ENCODE measurements around the gene BRSK1. TPM values are rescaled to one million over a fixed set of nuclear protein-coding genes. Genes with fewer than 3 reads are reported as not detected.

The BRSK1 gene
- polyA plus RNA-seq, 3 donors = not detected

- H4K20me1 ChIP-seq (ENCODE audit: insufficient read depth, low read length) = no peaks in the 10 kb centered on the region
- peaks cover 0 to 2% (median 0%) of the 10 kb centered on the region in 7 donors for H3K9me3 Mint-ChIP-seq
- peak overlapping the region; percentile 12 for H3K4me2 ChIP-seq (replicated peaks; ENCODE audit: extremely low read depth, low read length, poor library complexity, severe bottlenecking)
- TF ChIP-seq, protein P1, sequence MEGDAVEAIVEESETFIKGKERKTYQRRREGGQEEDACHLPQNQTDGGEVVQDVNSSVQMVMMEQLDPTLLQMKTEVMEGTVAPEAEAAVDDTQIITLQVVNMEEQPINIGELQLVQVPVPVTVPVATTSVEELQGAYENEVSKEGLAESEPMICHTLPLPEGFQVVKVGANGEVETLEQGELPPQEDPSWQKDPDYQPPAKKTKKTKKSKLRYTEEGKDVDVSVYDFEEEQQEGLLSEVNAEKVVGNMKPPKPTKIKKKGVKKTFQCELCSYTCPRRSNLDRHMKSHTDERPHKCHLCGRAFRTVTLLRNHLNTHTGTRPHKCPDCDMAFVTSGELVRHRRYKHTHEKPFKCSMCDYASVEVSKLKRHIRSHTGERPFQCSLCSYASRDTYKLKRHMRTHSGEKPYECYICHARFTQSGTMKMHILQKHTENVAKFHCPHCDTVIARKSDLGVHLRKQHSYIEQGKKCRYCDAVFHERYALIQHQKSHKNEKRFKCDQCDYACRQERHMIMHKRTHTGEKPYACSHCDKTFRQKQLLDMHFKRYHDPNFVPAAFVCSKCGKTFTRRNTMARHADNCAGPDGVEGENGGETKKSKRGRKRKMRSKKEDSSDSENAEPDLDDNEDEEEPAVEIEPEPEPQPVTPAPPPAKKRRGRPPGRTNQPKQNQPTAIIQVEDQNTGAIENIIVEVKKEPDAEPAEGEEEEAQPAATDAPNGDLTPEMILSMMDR (IDR thresholded peaks at IDR 0.05) = no peak
- DNase-seq = peak; percentile 22 to 52 (median 47)
- peaks cover 0 to 7% (median 0%) of the 10 kb centered on the region in 3 donors for H3K27me3 Mint-ChIP-seq (ENCODE audit: low read depth in 3 of 3)
- H3K36me3 Mint-ChIP-seq = peaks cover 33 to 40% of the 10 kb centered on the region in 2 donors
- peaks cover 4% of the 10 kb centered on the region for H3K79me2 ChIP-seq (ENCODE audit: insufficient read depth, low read length)
- H3K4me1 Mint-ChIP-seq = peaks cover 37% of the 10 kb centered on the region
- intact Hi-C loops (cut with micrococcal nuclease) = no loop called here
- peak overlapping the region; percentile 59 to 69 for H3K27ac ChIP-seq (ENCODE audit: low read depth in 1 of 2, low read length in 2 of 2)
- 64% methylated on average over 10 of the region's 15 CpGs for WGBS (ENCODE audit: insufficient coverage)
- H3K4me3 Mint-ChIP-seq = peak overlapping the region in 1 of 2 donors; percentile 1
- H3K9me3 ChIP-seq (replicated peaks in 1 of 2; ENCODE audit: control insufficient read depth in 1 of 2, insufficient read depth in 1 of 2, low read length in 2 of 2) = no peaks in the 10 kb centered on the region
- H3K27me3 ChIP-seq (ENCODE audit: control insufficient read depth in 2 of 2, insufficient read depth in 2 of 2, low read length in 2 of 2) = no peaks in the 10 kb centered on the region
- peak overlapping the region in 1 of 3 experiments; percentile 19 for H3K4me3 ChIP-seq (replicated peaks in 1 of 3; ENCODE audit: low read depth in 2 of 3, low read length in 3 of 3)
- peak overlapping the region; percentile 67 to 90 (median 86) for H3K27ac Mint-ChIP-seq
- H3K4me1 ChIP-seq (ENCODE audit: control insufficient read depth in 1 of 2, insufficient read depth in 2 of 2, low read length in 2 of 2) = peaks cover 30 to 39% of the 10 kb centered on the region in 2 donors
- no peak overlapping the region for H2AFZ ChIP-seq (ENCODE audit: insufficient read depth, low read depth, low read length, poor library complexity, severe bottlenecking)
- H3K9ac ChIP-seq (ENCODE audit: insufficient read depth, low read length, poor library complexity, severe bottlenecking) = no peak overlapping the region
- H3K36me3 ChIP-seq (replicated peaks in 1 of 2; ENCODE audit: control insufficient read depth in 1 of 2, insufficient read depth in 2 of 2, low read length in 2 of 2) = peaks cover 7 to 27% of the 10 kb centered on the region in 2 donors
These were observed 6.9 kb upstream of the BRSK1 start for GRCh38 chr19:55276720-55277430.

DNA sequence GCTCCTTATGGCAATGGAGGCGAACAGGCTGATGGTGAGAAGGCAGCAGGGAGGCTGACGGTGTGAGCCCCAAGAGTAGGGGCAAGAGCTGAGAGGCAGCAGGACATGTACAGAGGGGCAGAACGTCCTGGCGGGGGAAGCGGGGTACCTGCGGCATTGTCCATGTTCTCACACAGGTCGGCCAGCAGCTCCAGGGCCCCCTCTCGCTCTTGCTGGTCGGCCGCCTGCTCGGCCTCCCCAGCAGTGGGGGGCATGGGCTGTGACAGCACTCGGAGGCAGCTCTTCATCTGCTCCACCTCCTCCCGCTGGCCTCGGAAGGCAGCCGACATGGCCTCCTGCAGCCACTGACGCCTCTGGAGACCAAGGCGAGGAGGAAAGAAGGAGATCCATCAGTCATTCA, 6.3 kb upstream of the BRSK1 start:
- intact Hi-C loops (cut with micrococcal nuclease) = no loop called here
- peaks cover 37% of the 10 kb centered on the region for H3K4me1 Mint-ChIP-seq

More for the DNA sequence above, 6.3 kb upstream of the BRSK1 start:
- TF ChIP-seq, protein P1 (IDR thresholded peaks at IDR 0.05) = no peak
- no peak overlapping the region for H2AFZ ChIP-seq (ENCODE audit: insufficient read depth, low read depth, low read length, poor library complexity, severe bottlenecking)
- H3K27me3 ChIP-seq (ENCODE audit: control insufficient read depth in 2 of 2, insufficient read depth in 2 of 2, low read length in 2 of 2) = no peaks in the 10 kb centered on the region
- Mint-ChIP-seq H3K4me3 (no peak overlapping the region), H3K27me3 (ENCODE audit: low read depth in 3 of 3) (peaks cover 0 to 3% (median 0%) of the 10 kb centered on the region in 3 donors), H3K36me3 (peaks cover 27 to 34% of the 10 kb centered on the region in 2 donors), H3K27ac (peak overlapping the region; percentile 67 to 90 (median 86)), H3K9me3 (peaks cover 0 to 2% (median 0%) of the 10 kb centered on the region in 7 donors)
- peaks cover 4% of the 10 kb centered on the region for H3K79me2 ChIP-seq (ENCODE audit: insufficient read depth, low read length)
- WGBS (ENCODE audit: insufficient coverage) = over 99% methylated on average over 15 of the region's 17 CpGs
- no peaks in the 10 kb centered on the region for H3K9me3 ChIP-seq (replicated peaks in 1 of 2; ENCODE audit: control insufficient read depth in 1 of 2, insufficient read depth in 1 of 2, low read length in 2 of 2)
- H3K27ac ChIP-seq (ENCODE audit: low read depth in 1 of 2, low read length in 2 of 2) = peak overlapping the region; percentile 59 to 69
- peaks cover 30 to 39% of the 10 kb centered on the region in 2 donors for H3K4me1 ChIP-seq (ENCODE audit: control insufficient read depth in 1 of 2, insufficient read depth in 2 of 2, low read length in 2 of 2)
- no peak for DNase-seq
- H3K9ac ChIP-seq (ENCODE audit: insufficient read depth, low read length, poor library complexity, severe bottlenecking) = no peak overlapping the region
- H3K4me3 ChIP-seq (replicated peaks in 1 of 3; ENCODE audit: low read depth in 2 of 3, low read length in 3 of 3) = no peak overlapping the region
- H3K4me2 ChIP-seq (replicated peaks; ENCODE audit: extremely low read depth, low read length, poor library complexity, severe bottlenecking) = peak overlapping the region; percentile 12
- H4K20me1 ChIP-seq (ENCODE audit: insufficient read depth, low read length) = no peaks in the 10 kb centered on the region
- H3K36me3 ChIP-seq (replicated peaks in 1 of 2; ENCODE audit: control insufficient read depth in 1 of 2, insufficient read depth in 2 of 2, low read length in 2 of 2) = peaks cover 3 to 22% of the 10 kb centered on the region in 2 donors
